Skeletal muscle tissue (tissue), 4 donors: ENCODE measurements around the gene CAMKK1. TPM values are rescaled to one million over a fixed set of nuclear protein-coding genes. Genes with fewer than 3 reads are reported as not detected.

Source experiments
- H3K27ac ChIP-seq: one replicate; pipeline ENCODE4 v1.7.0; 2013; ENCODE audit warnings: mild to moderate bottlenecking, low read depth, low read length, inconsistent platforms
- H3K27me3 ChIP-seq, 3 donors: one replicate each; pipeline ENCODE4 v1.7.0; 2013; ENCODE audit warnings: low read length in 3 of 3; ENCODE audit not compliant: control insufficient read depth in 3 of 3, insufficient read depth in 3 of 3
- H3K36me3 ChIP-seq, 3 donors: one replicate each; pipeline ENCODE4 v1.7.0; 2013; ENCODE audit warnings: low read length in 3 of 3; ENCODE audit not compliant: control insufficient read depth in 3 of 3, insufficient read depth in 3 of 3
- H3K4me1 ChIP-seq, 3 donors: one replicate each; pipeline ENCODE4 v1.7.0; 2013; ENCODE audit warnings: low read length in 3 of 3, mild to moderate bottlenecking in 3 of 3; ENCODE audit not compliant: control insufficient read depth in 3 of 3, insufficient read depth in 3 of 3
- H3K4me3 ChIP-seq, 3 donors: one replicate each; pipeline ENCODE4 v1.7.0; 2013; ENCODE audit warnings: low read length in 3 of 3
- H3K9ac ChIP-seq, 3 donors: one replicate each; pipeline ENCODE4 v1.7.0; 2013; ENCODE audit warnings: low read length in 3 of 3, mild to moderate bottlenecking in 3 of 3, moderate library complexity in 2 of 3, low read depth in 1 of 3
- H3K9me3 ChIP-seq, 3 donors: one replicate each; pipeline ENCODE4 v1.7.0; 2013; ENCODE audit warnings: low read length in 3 of 3; ENCODE audit not compliant: control insufficient read depth in 3 of 3
- total RNA-seq: library from RNA; depleted of rRNA; stranded (reverse); fragments of >200 nt; gene quantifications from one replicate; pipeline ENCODE4 v1.2.3, GENCODE V29; 2014
- donor health status: Osteomylitis.

CAMKK1 gene
- total RNA-seq, 1 donor from 2014 or later, result 4.2 TPM

GRCh38 chr17:3926860-3927627 lies 34.2 kb upstream of the CAMKK1 start:
- H3K4me3 ChIP-seq, result no peak overlapping the region
- no peak overlapping the region for H3K9ac ChIP-seq
- no peak overlapping the region for H3K27ac ChIP-seq
- H3K27me3 ChIP-seq, result peaks cover 0 to 5% (median 3%) of the 10 kb centered on the region in 3 donors
- H3K36me3 ChIP-seq, result no peaks in the 10 kb centered on the region
- peaks cover 0 to 8% (median 0%) of the 10 kb centered on the region in 3 donors for H3K4me1 ChIP-seq
- H3K9me3 ChIP-seq, result no peaks in the 10 kb centered on the region

- Histone ChIP-seq H3K27ac (no peak overlapping the region), H3K27me3 (peaks cover 0 to 5% (median 3%) of the 10 kb centered on the region in 3 donors), H3K9me3 (no peaks in the 10 kb centered on the region), H3K4me1 (peaks cover 0 to 8% (median 0%) of the 10 kb centered on the region in 3 donors), H3K9ac (no peak overlapping the region), H3K4me3 (no peak overlapping the region), H3K36me3 (no peaks in the 10 kb centered on the region)
These were observed 33.0 kb upstream of the CAMKK1 start for GRCh38 chr17:3925684-3926485.

GRCh38 chr17:3924512-3925350 lies 31.9 kb upstream of the CAMKK1 start:
- Histone ChIP-seq H3K9me3 (no peaks in the 10 kb centered on the region), H3K9ac (no peak overlapping the region), H3K27me3 (peaks cover 0 to 5% (median 3%) of the 10 kb centered on the region in 3 donors), H3K36me3 (no peaks in the 10 kb centered on the region), H3K4me3 (no peak overlapping the region), H3K4me1 (peaks cover 0 to 8% (median 0%) of the 10 kb centered on the region in 3 donors), H3K27ac (no peak overlapping the region)

- H3K9ac ChIP-seq, result no peak overlapping the region
- no peak overlapping the region for H3K4me3 ChIP-seq
- no peaks in the 10 kb centered on the region for H3K36me3 ChIP-seq
- peaks cover 0 to 5% (median 3%) of the 10 kb centered on the region in 3 donors for H3K27me3 ChIP-seq
- no peaks in the 10 kb centered on the region for H3K9me3 ChIP-seq
- H3K4me1 ChIP-seq, result peaks cover 0 to 11% (median 1%) of the 10 kb centered on the region in 3 donors
- no peak overlapping the region for H3K27ac ChIP-seq
These were observed 30.8 kb upstream of the CAMKK1 start for GRCh38 chr17:3923466-3924190.

- no peaks in the 10 kb centered on the region for H3K9me3 ChIP-seq
- H3K27ac ChIP-seq, result no peak overlapping the region
- H3K4me1 ChIP-seq, result peaks cover 0 to 8% (median 4%) of the 10 kb centered on the region in 3 donors
- no peak overlapping the region for H3K9ac ChIP-seq
- no peaks in the 10 kb centered on the region for H3K36me3 ChIP-seq
- H3K27me3 ChIP-seq, result peaks cover 0 to 5% (median 3%) of the 10 kb centered on the region in 3 donors
- H3K4me3 ChIP-seq, result no peak overlapping the region
These were observed 29.9 kb upstream of the CAMKK1 start for GRCh38 chr17:3922765-3923164.

GRCh38 chr17:3921502-3922319 lies 28.9 kb upstream of the CAMKK1 start:
- H3K4me1 ChIP-seq, result peaks cover 7 to 15% (median 8%) of the 10 kb centered on the region in 3 donors
- no peak overlapping the region for H3K4me3 ChIP-seq
- H3K27ac ChIP-seq, result no peak overlapping the region
- H3K27me3 ChIP-seq, result peaks cover 0 to 5% (median 3%) of the 10 kb centered on the region in 3 donors
- no peaks in the 10 kb centered on the region for H3K9me3 ChIP-seq
- H3K36me3 ChIP-seq, result no peaks in the 10 kb centered on the region
- no peak overlapping the region for H3K9ac ChIP-seq

- peaks cover 7 to 16% (median 8%) of the 10 kb centered on the region in 3 donors for H3K4me1 ChIP-seq
- H3K9ac ChIP-seq, result no peak overlapping the region
- peaks cover 0 to 5% (median 3%) of the 10 kb centered on the region in 3 donors for H3K27me3 ChIP-seq
- H3K4me3 ChIP-seq, result no peak overlapping the region
- no peaks in the 10 kb centered on the region for H3K9me3 ChIP-seq
- no peaks in the 10 kb centered on the region for H3K36me3 ChIP-seq
- no peak overlapping the region for H3K27ac ChIP-seq
These were observed 28.2 kb upstream of the CAMKK1 start for GRCh38 chr17:3921006-3921405.

- H3K9ac ChIP-seq, result no peak overlapping the region
- H3K27me3 ChIP-seq, result no peaks in the 10 kb centered on the region
- no peak overlapping the region for H3K4me3 ChIP-seq
- peaks cover 8 to 18% (median 8%) of the 10 kb centered on the region in 3 donors for H3K4me1 ChIP-seq
- H3K27ac ChIP-seq, result no peak overlapping the region
- no peaks in the 10 kb centered on the region for H3K36me3 ChIP-seq
- H3K9me3 ChIP-seq, result no peaks in the 10 kb centered on the region
These were observed 26.3 kb upstream of the CAMKK1 start for GRCh38 chr17:3919123-3919624.
